Loucy (cell line): ENCODE results near the gene GRB10.

Experiments used
- EZH2phosphoT487 ChIP-seq: fragments of 200-600 bp; IDR thresholded peaks from 2 replicates; pipeline ENCODE4 v1.6.1; 2018; ENCODE audit warnings: antibody characterized with exemption, mild to moderate bottlenecking, moderate library complexity, borderline replicate concordance
- TF ChIP-seq, protein P1 (sequence below): fragments of 200-600 bp; sonication (generic); conservative IDR thresholded peaks from 2 replicates; pipeline ENCODE4 v1.5.1; 2014; ENCODE audit warnings: mild to moderate bottlenecking, antibody characterized with exemption, low read length

DNA sequence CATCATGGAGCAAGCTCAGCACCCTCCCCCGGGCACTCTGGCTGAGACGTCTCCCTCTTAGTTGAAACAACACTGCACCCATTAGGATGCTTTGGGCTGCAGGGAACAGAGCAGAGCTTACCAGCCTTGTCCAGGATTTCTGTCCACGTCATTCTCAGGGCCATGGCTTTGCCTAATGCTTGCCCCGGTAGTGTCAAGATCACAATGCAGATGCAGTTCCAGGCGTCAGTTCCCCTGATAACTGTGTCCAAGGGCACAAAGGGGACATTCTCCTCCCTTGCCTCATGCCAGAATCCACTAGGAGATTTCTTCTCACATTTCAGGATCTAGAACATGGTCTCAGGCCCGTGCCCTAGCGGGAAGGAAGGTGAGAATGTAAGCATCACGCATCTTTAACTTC is 17.2 kb upstream of the GRB10 start:
- TF ChIP-seq, protein P1, sequence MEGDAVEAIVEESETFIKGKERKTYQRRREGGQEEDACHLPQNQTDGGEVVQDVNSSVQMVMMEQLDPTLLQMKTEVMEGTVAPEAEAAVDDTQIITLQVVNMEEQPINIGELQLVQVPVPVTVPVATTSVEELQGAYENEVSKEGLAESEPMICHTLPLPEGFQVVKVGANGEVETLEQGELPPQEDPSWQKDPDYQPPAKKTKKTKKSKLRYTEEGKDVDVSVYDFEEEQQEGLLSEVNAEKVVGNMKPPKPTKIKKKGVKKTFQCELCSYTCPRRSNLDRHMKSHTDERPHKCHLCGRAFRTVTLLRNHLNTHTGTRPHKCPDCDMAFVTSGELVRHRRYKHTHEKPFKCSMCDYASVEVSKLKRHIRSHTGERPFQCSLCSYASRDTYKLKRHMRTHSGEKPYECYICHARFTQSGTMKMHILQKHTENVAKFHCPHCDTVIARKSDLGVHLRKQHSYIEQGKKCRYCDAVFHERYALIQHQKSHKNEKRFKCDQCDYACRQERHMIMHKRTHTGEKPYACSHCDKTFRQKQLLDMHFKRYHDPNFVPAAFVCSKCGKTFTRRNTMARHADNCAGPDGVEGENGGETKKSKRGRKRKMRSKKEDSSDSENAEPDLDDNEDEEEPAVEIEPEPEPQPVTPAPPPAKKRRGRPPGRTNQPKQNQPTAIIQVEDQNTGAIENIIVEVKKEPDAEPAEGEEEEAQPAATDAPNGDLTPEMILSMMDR: no peak
- TF ChIP-seq EZH2phosphoT487: no peak
